Activated CD8-positive, alpha-beta memory T cell treated with anti-CD3 and anti-CD28 coated beads, Interleukin-2, amount 10 ng/mL, durations not matched to agents 7 days and 5 days (primary cell): Measurements from ENCODE around the gene AP5Z1. TPM values are rescaled to one million over a fixed set of nuclear protein-coding genes. Genes with fewer than 3 reads are reported as not detected.
"Not testable (repeated sequence)": the region's sequence is repeated elsewhere in the genome, so short reads cannot be mapped to it uniquely, and the experiment has no call there.

Experiments
- ATAC-seq: fragments of 150-1000 bp; cut with Tn5 transposase; one replicate; pipeline ENCODE4 v1.10.0; 2021; ENCODE audit warnings: moderate library complexity
- CTCF ChIA-PET: fragments of 350-600 bp; sonication (Branson Sonifier 250); formaldehyde crosslinking; loops from one replicate; lab custom pipeline; 2021; ENCODE audit warnings: antibody characterized with exemption; lab: Charles Lee
- DNase-seq: peaks from one replicate; pipeline ENCODE4 v3.0.0-alpha.2; 2020
- H3K27ac Mint-ChIP-seq: one replicate; pipeline ENCODE4 v1.8.0; 2021; ENCODE audit warnings: mild to moderate bottlenecking, mixed read lengths
- H3K27me3 Mint-ChIP-seq: one replicate; pipeline ENCODE4 v1.8.0; 2021; ENCODE audit warnings: mixed read lengths
- H3K36me3 Mint-ChIP-seq: one replicate; pipeline ENCODE4 v1.8.0; 2021; ENCODE audit warnings: mild to moderate bottlenecking, mixed read lengths
- H3K4me1 Mint-ChIP-seq: one replicate; pipeline ENCODE4 v1.8.0; 2021; ENCODE audit warnings: mixed read lengths
- H3K4me3 Mint-ChIP-seq: one replicate; pipeline ENCODE4 v1.8.0; 2021; ENCODE audit warnings: mild to moderate bottlenecking, moderate library complexity, mixed read lengths
- H3K9me3 Mint-ChIP-seq: one replicate; pipeline ENCODE4 v1.8.0; 2022; ENCODE audit warnings: low read depth, mixed read lengths
- total RNA-seq, 2 experiments: library from RNA; stranded (reverse); gene quantifications; one replicate each; pipeline ENCODE4 v1.2.3, GENCODE V29; 2021

AP5Z1 gene
- total RNA-seq, 2 experiments from 2014 or later: 51.2 to 57.5 TPM

- no peaks in the 10 kb centered on the region for H3K27me3 Mint-ChIP-seq
- no peak overlapping the region for H3K4me3 Mint-ChIP-seq
- CTCF ChIA-PET: interaction anchor here (3.3 kb wide), 1 partner anchor 7 kb away, joined by 10 read pairs; no protein-coding TSS in a partner anchor
- H3K9me3 Mint-ChIP-seq: no peaks in the 10 kb centered on the region
- H3K4me1 Mint-ChIP-seq: peaks cover 2% of the 10 kb centered on the region
- ATAC-seq (no peak), DNase-seq (no peak)
- H3K27ac Mint-ChIP-seq: no peak overlapping the region
- peaks cover 11% of the 10 kb centered on the region for H3K36me3 Mint-ChIP-seq
Observed at GRCh38 chr7:4790516-4790991, 15.1 kb downstream of the AP5Z1 start.

- DNase-seq: no peak
- no peak overlapping the region for H3K4me3 Mint-ChIP-seq
- H3K9me3 Mint-ChIP-seq: no peaks in the 10 kb centered on the region
- ATAC-seq: no peak
- H3K27me3 Mint-ChIP-seq: no peaks in the 10 kb centered on the region
- peaks cover 2% of the 10 kb centered on the region for H3K4me1 Mint-ChIP-seq
- H3K27ac Mint-ChIP-seq: no peak overlapping the region
- CTCF ChIA-PET: interaction anchor here (0.8 to 1.9 kb wide), 3 partner anchors 16 to 294 kb away, joined by 4 to 7 read pairs (median 6); partner anchors contain the start of gene AP5Z1
- H3K36me3 Mint-ChIP-seq: peaks cover 9% of the 10 kb centered on the region
Observed at GRCh38 chr7:4791101-4791737, 15.8 kb downstream of the AP5Z1 start.

GRCh38 chr7:4791738-4792536, 16.5 kb downstream of the AP5Z1 start:
- no peaks in the 10 kb centered on the region for H3K27me3 Mint-ChIP-seq
- CTCF ChIA-PET: interaction anchor here (0.6 to 2.0 kb wide), 10 partner anchors 17 to 1035 kb away, joined by 3 to 11 read pairs (median 4); partner anchors contain the start of gene AP5Z1
- H3K9me3 Mint-ChIP-seq: no peaks in the 10 kb centered on the region
- no peak overlapping the region for H3K4me3 Mint-ChIP-seq
- no peak overlapping the region for H3K27ac Mint-ChIP-seq
- peaks cover 9% of the 10 kb centered on the region for H3K36me3 Mint-ChIP-seq
- DNase-seq: peak; percentile 75
- peak; percentile 79 for ATAC-seq
- peaks cover 2% of the 10 kb centered on the region for H3K4me1 Mint-ChIP-seq

- CTCF ChIA-PET: interaction anchor here (0.5 to 2.0 kb wide), 10 partner anchors 18 to 1035 kb away, joined by 3 to 11 read pairs (median 4); partner anchors contain the start of gene AP5Z1
- DNase-seq (no peak), ATAC-seq (no peak)
- Mint-ChIP-seq H3K9me3 (no peaks in the 10 kb centered on the region), H3K27me3 (no peaks in the 10 kb centered on the region), H3K27ac (no peak overlapping the region), H3K36me3 (peaks cover 9% of the 10 kb centered on the region), H3K4me3 (no peak overlapping the region), H3K4me1 (peaks cover 2% of the 10 kb centered on the region)
Observed at GRCh38 chr7:4792537-4793126, 17.2 kb downstream of the AP5Z1 start.

GRCh38 chr7:4793385-4793993, 18.1 kb downstream of the AP5Z1 start:
- CTCF ChIA-PET: interaction anchor here (0.5 to 2.0 kb wide), 6 partner anchors 18 to 294 kb away, joined by 3 to 11 read pairs (median 4); partner anchors contain the start of gene AP5Z1
- H3K4me3 Mint-ChIP-seq, ATAC-seq: not testable (repeated sequence)

GRCh38 chr7:4794171-4794570, 18.7 kb downstream of the AP5Z1 start:
- H3K27me3 Mint-ChIP-seq, ATAC-seq, H3K27ac Mint-ChIP-seq, H3K36me3 Mint-ChIP-seq, H3K4me3 Mint-ChIP-seq, CTCF ChIA-PET, DNase-seq, H3K9me3 Mint-ChIP-seq, H3K4me1 Mint-ChIP-seq: not testable (repeated sequence)

More at GRCh38 chr7:4793385-4793993, 18.1 kb downstream of the AP5Z1 start:
- not testable (repeated sequence) for H3K4me1 Mint-ChIP-seq, H3K27me3 Mint-ChIP-seq, DNase-seq, H3K27ac Mint-ChIP-seq, H3K9me3 Mint-ChIP-seq, H3K36me3 Mint-ChIP-seq

GRCh38 chr7:4794591-4795350, 19.3 kb downstream of the AP5Z1 start:
- peaks cover 2% of the 10 kb centered on the region for H3K4me1 Mint-ChIP-seq
- H3K27ac Mint-ChIP-seq: no peak overlapping the region
- H3K4me3 Mint-ChIP-seq: no peak overlapping the region
- no peaks in the 10 kb centered on the region for H3K9me3 Mint-ChIP-seq
- H3K27me3 Mint-ChIP-seq: no peaks in the 10 kb centered on the region
- CTCF ChIA-PET: interaction anchor here (1.2 kb wide), 1 partner anchor 89 kb away, joined by 3 read pairs; the partner anchor contains the start of gene RADIL
- DNase-seq: no peak
- ATAC-seq: no peak
- H3K36me3 Mint-ChIP-seq: peaks cover 8% of the 10 kb centered on the region

- Mint-ChIP-seq H3K9me3 (no peaks in the 10 kb centered on the region), H3K36me3 (peaks cover 7% of the 10 kb centered on the region), H3K4me1 (peaks cover 2% of the 10 kb centered on the region), H3K27ac (no peak overlapping the region), H3K4me3 (no peak overlapping the region), H3K27me3 (no peaks in the 10 kb centered on the region)
- DNase-seq: no peak
- CTCF ChIA-PET: interaction anchor here (1.1 to 3.6 kb wide), 3 partner anchors 10 to 289 kb away, joined by 3 to 49 read pairs (median 27); partner anchors contain the start of gene RADIL
- no peak for ATAC-seq
Observed at GRCh38 chr7:4796453-4796852, 21.0 kb downstream of the AP5Z1 start.

GRCh38 chr7:4797858-4798705, 22.7 kb downstream of the AP5Z1 start:
- DNase-seq (peak; percentile 65), ATAC-seq (peak; percentile 89)
- CTCF ChIA-PET: interaction anchor here (0.6 to 3.6 kb wide), 20 partner anchors 8 to 1737 kb away, joined by 3 to 49 read pairs (median 4); partner anchors contain the start of genes AP5Z1 and RADIL
- no peaks in the 10 kb centered on the region for H3K27me3 Mint-ChIP-seq
- no peaks in the 10 kb centered on the region for H3K9me3 Mint-ChIP-seq
- peaks cover 4% of the 10 kb centered on the region for H3K36me3 Mint-ChIP-seq
- H3K27ac Mint-ChIP-seq: no peak overlapping the region
- peaks cover 2% of the 10 kb centered on the region for H3K4me1 Mint-ChIP-seq
- H3K4me3 Mint-ChIP-seq: no peak overlapping the region

GRCh38 chr7:4798706-4799235, 23.3 kb downstream of the AP5Z1 start:
- Mint-ChIP-seq H3K36me3 (peaks cover 4% of the 10 kb centered on the region), H3K27me3 (no peaks in the 10 kb centered on the region), H3K9me3 (no peaks in the 10 kb centered on the region), H3K4me1 (peaks cover 2% of the 10 kb centered on the region), H3K27ac (no peak overlapping the region), H3K4me3 (no peak overlapping the region)
- DNase-seq: no peak
- CTCF ChIA-PET: interaction anchor here (0.7 to 3.6 kb wide), 17 partner anchors 10 to 392 kb away, joined by 3 to 49 read pairs (median 4); partner anchors contain the start of genes AP5Z1 and RADIL
- ATAC-seq: no peak
